Activated naive CD4-positive, alpha-beta T cell treated with anti-CD3 and anti-CD28 coated beads, Interleukin-2, amount 50 U/mL, for 72 hours (primary cell): ENCODE results near the gene SLC26A11. TPM values are rescaled to one million over a fixed set of nuclear protein-coding genes. Genes with fewer than 3 reads are reported as not detected.

ENCODE experiments used
- ATAC-seq, 2 donors: fragments of 150-1000 bp; cut with Tn5 transposase; 2 replicates each; pipeline ENCODE4 v1.10.0; 2021; ENCODE audit warnings: mild to moderate bottlenecking in 2 of 2, moderate library complexity in 2 of 2
- DNase-seq, 2 donors: peaks; one replicate each; pipeline ENCODE4 v3.0.0; 2021 to 2022; ENCODE audit warnings: low spot score in 2 of 2
- H3K27ac Mint-ChIP-seq, 2 donors: one replicate each; pipeline ENCODE4 v1.8.0; 2022; ENCODE audit warnings: mild to moderate bottlenecking in 2 of 2, mixed read lengths in 2 of 2
- H3K36me3 Mint-ChIP-seq, 2 donors: one replicate each; pipeline ENCODE4 v1.8.0; 2022; ENCODE audit warnings: mixed read lengths in 2 of 2
- H3K9me3 Mint-ChIP-seq, 2 donors: one replicate each; pipeline ENCODE4 v1.8.0; 2022; ENCODE audit warnings: mixed read lengths in 2 of 2
- total RNA-seq, 2 donors: library from RNA; stranded (reverse); gene quantifications; one replicate each; pipeline ENCODE4 v1.2.3, GENCODE V29; 2022

SLC26A11 gene
- total RNA-seq: 10 to 100 TPM in 1 of 2 donors, 1 to 10 TPM in 1; 7.5 to 13.1 TPM

DNA sequence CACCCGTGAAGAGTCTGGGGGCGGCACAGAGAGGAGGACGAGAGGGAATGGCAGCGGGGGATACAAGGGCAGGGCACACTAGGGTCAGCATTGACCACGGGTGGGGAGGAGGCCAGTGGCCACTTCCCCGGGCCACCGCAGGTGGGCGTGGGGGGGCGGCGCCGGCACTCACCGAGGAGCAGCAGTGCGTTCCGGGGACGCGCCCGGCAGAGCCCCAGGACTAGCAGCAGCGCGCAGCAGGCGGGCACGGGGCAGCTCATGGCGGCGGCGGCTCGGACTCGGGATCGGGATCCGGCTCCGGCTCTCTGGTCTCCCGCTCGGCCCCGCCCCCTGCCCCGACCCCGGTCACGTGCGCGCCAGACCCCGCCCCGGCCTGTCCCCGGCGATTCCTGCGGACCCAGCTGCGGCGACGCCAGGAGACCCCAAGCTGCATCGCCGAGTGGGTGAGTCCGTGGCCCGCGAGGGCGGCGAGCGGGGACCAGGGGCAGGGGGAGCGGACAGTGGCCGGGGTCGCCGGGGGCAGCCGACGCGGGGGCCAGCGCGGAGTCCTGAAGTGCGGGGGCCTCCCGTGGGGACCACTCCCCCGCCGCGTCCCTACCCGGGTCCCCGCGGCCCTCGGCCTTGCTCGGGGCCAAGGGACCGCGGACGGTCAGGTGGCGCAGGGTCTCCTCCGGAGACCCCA, at the start of gene SLC26A11, which contains the start of gene SGSH:
Gene SLC26A11, plus strand, starts transcription at position 374 of the 682 bp plus-strand sequence. CDS start 1,134 bp downstream, outside the sequence.
Gene SGSH, minus strand, starts transcription at position 280 of the 682 bp plus-strand sequence. Its CDS starts 20 bp downstream, at position 260.
- DNase-seq: peak; percentile 70 to 75
- peaks cover 6 to 12% of the 10 kb centered on the region in 2 donors for H3K36me3 Mint-ChIP-seq
- ATAC-seq: peak; percentile 58 to 68
- peak within 1 kb of the TSS; percentile 96 to 98 for H3K27ac Mint-ChIP-seq
- H3K9me3 Mint-ChIP-seq: no peaks in the 10 kb centered on the region

DNA sequence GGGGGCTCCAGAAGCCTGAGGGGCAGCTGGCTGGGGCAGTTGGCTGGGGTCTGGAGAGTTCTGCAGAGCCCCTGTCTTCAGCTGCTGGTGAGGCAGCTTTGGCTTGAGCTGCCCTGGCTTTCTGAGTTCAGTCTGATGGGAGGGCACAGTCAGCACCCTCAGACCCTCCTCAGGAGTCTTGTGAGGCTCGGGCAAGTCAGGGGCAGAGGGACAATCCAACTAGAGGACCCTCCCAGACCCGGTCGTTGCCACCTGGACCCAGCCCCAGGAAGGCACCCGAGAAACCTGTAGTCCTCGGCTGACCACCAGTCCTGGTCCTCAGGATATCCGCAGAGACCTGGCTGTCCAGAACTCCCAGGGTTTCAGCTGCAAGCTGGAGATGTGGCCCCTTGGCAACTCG, 48.5 kb upstream of the SLC26A11 start:
- DNase-seq (no peak), ATAC-seq (no peak)
- Mint-ChIP-seq H3K9me3 (no peaks in the 10 kb centered on the region), H3K27ac (no peak overlapping the region), H3K36me3 (no peaks in the 10 kb centered on the region)

DNA sequence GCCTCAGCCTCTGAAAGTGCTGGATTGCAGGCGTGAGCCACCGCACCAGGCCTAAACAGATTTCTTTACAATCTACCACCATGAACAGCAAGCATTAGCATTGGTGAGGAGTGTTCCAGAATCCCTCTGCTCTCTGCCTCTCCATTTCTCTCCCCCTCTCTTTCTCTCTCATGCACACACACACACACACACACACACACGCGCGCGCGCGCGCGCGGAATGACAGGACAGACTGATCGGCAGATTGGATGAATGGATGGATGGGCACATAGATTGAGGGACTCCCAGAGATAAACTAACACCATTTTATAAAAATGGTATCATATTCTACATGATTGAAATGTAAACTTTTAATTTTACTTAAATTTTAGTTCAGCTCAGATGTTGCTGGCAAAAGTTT, 47.1 kb upstream of the SLC26A11 start:
- H3K27ac Mint-ChIP-seq: no peak overlapping the region

DNA sequence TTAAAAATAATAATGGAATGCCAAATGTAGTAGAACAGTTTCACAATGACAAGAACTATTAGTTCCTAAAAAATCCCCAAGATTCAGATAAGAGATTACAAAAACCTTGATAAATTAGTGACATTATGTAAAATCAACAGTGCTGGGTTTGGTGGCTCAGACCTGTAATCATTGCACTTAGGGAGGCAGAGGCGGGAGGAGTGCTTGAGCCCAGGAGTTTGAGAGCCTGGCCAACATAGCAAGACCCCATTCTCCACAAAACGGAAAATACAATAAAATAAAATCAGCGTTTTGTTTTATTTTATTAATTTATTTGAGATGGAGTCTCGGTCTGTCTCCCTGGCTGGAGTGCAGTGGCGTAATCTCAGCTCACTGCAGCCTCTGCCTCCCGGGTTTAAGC, 46.3 kb upstream of the SLC26A11 start:
- DNase-seq: no peak
- no peaks in the 10 kb centered on the region for H3K9me3 Mint-ChIP-seq
- H3K36me3 Mint-ChIP-seq: no peaks in the 10 kb centered on the region
- no peak overlapping the region for H3K27ac Mint-ChIP-seq
- no peak for ATAC-seq

More for the DNA sequence above, 47.1 kb upstream of the SLC26A11 start:
- no peaks in the 10 kb centered on the region for H3K9me3 Mint-ChIP-seq
- no peak for DNase-seq
- no peak for ATAC-seq
- no peaks in the 10 kb centered on the region for H3K36me3 Mint-ChIP-seq

DNA sequence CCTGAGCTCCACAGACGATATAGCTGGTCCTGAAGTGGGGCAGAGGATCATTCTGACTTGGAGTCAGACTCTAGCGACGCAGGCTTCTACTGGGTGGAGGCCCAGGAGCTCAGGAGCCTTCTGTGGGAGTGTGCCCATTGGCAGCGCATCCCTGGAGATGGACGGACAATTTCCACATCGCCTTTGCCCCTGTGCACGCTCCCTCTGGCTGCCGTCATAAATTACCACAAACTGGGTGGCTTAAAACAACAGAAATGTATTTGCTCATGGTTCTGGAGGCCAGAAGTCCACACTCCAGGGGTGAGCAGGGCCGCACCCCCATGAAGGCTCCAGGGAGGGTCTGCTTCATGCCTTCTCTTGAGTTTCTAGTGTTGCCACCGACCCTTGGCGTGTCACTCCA, 43.5 kb upstream of the SLC26A11 start:
- no peaks in the 10 kb centered on the region for H3K9me3 Mint-ChIP-seq
- no peak for ATAC-seq

DNA sequence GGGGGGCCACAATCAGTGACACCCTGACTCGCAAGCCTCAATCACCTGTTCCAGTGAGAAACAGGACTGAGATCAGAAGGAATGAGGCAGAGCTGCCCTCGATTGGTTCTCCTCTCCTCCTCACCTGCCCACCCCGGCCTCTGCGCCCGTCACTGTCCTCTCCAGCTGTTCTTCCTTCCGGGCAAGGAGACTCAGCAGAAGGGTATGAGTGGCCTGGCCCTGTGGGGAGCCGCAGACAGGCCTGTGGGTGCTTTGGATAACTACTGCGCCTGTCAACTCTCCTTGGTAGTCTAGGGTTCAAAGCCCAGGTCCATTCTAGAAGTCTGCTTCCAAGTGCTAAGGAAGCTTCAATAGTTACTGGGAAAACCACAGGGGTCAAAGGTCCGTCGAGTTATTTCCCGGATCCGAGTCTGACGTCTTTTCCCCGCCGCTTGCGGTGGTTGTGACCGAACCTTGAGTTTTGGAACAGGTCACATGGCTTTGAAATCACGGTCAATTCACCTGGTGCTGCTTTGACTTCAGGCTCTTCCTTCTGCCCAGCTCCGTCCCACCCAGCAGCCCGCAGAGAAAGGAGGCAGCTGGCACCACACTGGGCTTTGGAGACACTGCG, 42.1 kb upstream of the SLC26A11 start:
- ATAC-seq: no peak

More for the DNA sequence above, 43.5 kb upstream of the SLC26A11 start:
- DNase-seq: no peak
- Mint-ChIP-seq H3K36me3 (no peaks in the 10 kb centered on the region), H3K27ac (no peak overlapping the region)

DNA sequence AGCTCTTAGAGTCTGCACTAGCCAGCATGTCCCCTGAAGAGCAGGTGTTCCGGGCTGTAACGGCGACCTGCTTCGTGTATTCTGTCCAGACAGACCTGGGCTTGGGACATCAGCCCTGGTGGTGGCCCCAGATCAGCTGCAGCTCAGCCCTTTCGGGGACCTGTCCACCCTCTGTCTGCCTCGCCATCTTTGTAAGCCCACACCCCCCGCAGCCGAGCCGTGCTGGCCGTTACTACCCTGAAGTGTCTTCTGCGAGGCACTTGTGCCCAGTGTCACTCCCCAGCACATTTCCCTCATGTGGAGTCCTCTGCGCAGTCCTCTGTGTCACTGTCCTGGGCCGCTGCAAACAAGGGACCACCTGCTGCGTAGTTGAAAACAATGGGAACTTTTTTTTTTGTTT, 40.0 kb upstream of the SLC26A11 start:
- Mint-ChIP-seq H3K36me3 (no peaks in the 10 kb centered on the region), H3K27ac (no peak overlapping the region), H3K9me3 (no peaks in the 10 kb centered on the region)
- ATAC-seq (no peak), DNase-seq (no peak)

More for the DNA sequence above, 42.1 kb upstream of the SLC26A11 start:
- no peaks in the 10 kb centered on the region for H3K36me3 Mint-ChIP-seq
- H3K27ac Mint-ChIP-seq: no peak overlapping the region
- no peaks in the 10 kb centered on the region for H3K9me3 Mint-ChIP-seq
- DNase-seq: no peak

DNA sequence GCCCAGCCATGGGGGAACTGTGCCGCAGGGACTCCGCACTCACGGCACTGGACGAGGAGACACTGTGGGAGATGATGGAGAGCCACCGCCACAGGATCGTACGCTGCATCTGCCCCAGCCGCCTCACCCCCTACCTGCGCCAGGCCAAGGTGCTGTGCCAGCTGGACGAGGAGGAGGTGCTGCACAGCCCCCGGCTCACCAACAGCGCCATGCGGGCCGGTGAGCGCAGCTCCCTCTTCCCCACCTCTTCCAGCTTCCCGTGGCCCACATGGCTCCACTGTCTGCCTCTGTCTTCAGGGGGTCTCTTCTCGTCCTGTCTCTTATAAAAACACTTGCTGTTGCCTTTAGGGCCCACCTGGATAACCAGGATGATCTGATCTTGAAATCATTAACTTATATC, 38.8 kb upstream of the SLC26A11 start:
- DNase-seq (no peak), ATAC-seq (no peak)
- no peaks in the 10 kb centered on the region for H3K9me3 Mint-ChIP-seq
- H3K36me3 Mint-ChIP-seq: no peaks in the 10 kb centered on the region
- no peak overlapping the region for H3K27ac Mint-ChIP-seq

DNA sequence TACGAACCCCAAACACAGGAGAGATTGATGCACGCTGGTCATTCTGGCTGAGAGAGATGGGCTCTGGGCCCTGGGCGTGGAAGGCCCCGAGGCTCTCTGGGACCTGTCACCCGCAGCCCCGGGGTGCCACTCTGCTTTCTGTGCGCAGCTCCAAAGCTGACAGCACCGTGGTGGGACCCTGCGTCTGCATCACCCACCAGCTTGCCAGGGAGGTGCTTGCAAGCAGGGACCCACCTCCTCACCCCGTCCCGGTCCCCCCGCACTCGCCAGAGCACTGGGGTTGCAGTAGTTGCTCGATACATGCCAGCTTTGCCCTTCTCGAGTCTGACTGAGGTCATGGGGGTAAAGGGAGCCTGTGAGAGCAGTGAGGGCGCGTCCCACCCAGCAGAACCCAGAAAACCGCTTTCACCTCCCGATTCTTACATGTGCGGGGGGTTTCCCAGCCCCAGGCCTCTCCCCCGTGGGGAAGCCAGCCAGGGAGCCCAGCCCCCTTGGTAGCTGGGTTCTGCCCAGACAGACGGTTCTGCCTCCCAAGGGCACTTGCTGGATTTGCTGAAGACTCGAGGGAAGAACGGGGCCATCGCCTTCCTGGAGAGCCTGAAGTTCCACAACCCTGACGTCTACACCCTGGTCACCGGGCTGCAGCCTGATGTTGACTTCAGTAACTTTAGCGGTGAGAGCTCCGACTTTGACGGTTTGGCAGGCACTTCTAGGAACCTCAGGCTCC, 37.9 kb upstream of the SLC26A11 start:
- ATAC-seq (no peak), DNase-seq (no peak)
- H3K36me3 Mint-ChIP-seq: no peaks in the 10 kb centered on the region
- no peaks in the 10 kb centered on the region for H3K9me3 Mint-ChIP-seq
- no peak overlapping the region for H3K27ac Mint-ChIP-seq

DNA sequence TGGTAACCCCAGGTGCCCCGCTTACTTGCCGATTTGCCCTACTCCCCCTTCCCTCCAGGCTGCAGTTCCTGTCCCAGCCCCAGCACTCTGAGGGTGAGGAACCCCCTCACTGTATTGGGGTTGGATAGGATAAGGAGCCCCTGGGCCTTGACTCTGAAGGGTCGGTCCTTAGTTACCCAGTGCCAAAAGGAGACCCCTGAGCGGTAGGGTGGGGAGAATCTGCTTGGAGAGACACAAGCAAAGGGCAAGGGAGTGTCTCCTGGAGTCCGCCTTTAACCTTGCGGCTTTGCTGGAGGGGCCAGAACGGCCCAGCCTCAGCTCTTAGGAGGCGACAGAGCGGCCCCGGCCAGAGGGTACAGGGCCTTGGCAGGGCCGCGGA, 37.4 kb upstream of the SLC26A11 start:
- no peak for DNase-seq
- Mint-ChIP-seq H3K27ac (no peak overlapping the region), H3K36me3 (no peaks in the 10 kb centered on the region), H3K9me3 (no peaks in the 10 kb centered on the region)
- no peak for ATAC-seq

DNA sequence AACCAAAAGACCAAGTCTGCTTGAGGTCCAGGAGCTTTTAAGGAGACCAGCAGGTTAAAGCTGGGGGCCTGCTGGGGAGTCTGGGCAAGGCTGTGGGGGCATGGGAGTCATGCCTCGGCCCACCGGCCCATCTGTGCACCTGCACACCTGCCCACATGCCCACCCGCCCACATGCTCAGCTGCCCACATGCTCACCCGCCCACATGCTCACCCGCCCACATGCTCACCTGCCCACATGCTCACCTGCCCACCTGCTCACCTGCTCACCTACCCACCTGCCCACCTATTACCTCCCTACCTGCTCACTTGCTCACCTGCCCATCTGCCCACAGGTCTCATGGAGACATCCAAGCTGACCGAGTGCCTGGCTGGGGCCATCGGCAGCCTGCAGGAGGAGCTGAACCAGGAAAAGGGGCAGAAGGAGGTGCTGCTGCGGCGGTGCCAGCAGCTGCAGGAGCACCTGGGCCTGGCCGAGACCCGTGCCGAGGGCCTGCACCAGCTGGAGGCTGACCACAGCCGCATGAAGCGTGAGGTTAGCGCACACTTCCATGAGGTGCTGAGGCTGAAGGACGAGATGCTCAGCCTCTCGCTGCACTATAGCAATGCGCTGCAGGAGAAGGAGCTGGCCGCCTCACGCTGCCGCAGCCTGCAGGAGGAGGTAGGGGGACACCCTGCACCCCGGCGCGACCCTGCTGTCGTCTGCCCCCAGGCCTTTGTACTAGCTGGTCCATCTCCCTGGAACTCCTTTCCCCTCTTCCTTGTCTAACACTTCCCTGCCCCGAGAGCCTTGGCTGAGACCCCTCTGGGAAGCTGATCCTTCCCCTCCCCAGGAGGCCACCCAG, 36.4 kb upstream of the SLC26A11 start:
- H3K27ac Mint-ChIP-seq: no peak overlapping the region
- no peaks in the 10 kb centered on the region for H3K36me3 Mint-ChIP-seq
- H3K9me3 Mint-ChIP-seq: no peaks in the 10 kb centered on the region
- ATAC-seq (no peak), DNase-seq (no peak)

DNA sequence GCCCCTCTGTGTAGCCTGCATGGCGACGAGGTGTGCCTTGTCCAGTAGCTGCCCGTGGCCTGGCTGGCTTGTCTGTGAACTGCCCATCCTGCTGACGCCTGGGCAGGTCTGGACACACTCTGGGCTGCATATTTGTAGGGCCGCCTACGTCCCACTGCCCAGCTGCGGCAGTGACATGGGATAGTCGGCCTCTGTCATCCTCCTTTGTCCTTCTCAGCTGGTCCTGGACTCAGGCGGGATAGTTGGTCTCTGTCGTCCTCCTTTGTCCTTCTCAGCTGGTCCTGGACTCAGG, 35.9 kb upstream of the SLC26A11 start:
- Mint-ChIP-seq H3K9me3 (no peaks in the 10 kb centered on the region), H3K27ac (no peak overlapping the region), H3K36me3 (no peaks in the 10 kb centered on the region)
- DNase-seq: no peak
- ATAC-seq: no peak

DNA sequence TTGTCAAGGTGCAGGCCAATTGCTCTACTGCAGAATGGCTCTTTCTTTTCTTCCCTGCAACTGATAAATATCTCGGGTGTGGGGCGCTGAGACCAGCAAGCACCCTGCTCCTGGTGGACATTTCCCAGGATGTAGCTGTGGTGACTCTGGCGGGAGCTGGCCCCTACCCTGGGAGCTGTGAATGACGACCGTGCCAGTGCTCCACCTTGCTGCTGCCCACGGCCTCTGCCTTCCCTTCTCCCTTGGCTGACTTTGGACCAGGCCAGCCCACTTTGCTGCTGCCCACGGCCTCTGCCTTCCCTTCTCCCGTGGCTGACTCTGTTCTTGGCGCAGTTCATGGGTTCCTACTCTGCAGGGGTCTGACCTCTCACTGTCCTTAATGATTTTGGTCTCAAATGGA, 34.3 kb upstream of the SLC26A11 start:
- Mint-ChIP-seq H3K27ac (no peak overlapping the region), H3K36me3 (no peaks in the 10 kb centered on the region), H3K9me3 (no peaks in the 10 kb centered on the region)
- DNase-seq (no peak), ATAC-seq (no peak)

DNA sequence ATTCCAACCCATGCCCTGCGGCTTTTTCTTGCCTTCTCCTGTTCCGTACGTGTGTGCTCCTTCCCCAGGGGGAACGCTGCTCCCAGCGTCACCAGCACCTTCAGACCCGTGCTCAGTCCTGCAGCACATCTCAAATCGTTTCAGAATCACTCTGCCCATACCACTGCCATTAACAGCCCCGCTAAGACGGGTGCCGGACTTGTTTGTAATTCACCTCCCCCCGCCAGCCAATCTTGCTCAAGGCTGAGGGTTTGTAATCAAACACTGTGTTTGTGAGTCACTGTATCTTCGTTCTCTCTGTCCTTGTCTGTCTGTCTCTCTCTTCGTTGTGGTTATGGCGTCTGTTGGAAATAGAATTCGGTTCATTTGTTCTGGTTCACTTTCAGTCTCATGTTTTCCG, 33.1 kb upstream of the SLC26A11 start:
- no peak overlapping the region for H3K27ac Mint-ChIP-seq
- ATAC-seq (no peak), DNase-seq (no peak)
- H3K36me3 Mint-ChIP-seq: no peaks in the 10 kb centered on the region
- H3K9me3 Mint-ChIP-seq: no peaks in the 10 kb centered on the region

DNA sequence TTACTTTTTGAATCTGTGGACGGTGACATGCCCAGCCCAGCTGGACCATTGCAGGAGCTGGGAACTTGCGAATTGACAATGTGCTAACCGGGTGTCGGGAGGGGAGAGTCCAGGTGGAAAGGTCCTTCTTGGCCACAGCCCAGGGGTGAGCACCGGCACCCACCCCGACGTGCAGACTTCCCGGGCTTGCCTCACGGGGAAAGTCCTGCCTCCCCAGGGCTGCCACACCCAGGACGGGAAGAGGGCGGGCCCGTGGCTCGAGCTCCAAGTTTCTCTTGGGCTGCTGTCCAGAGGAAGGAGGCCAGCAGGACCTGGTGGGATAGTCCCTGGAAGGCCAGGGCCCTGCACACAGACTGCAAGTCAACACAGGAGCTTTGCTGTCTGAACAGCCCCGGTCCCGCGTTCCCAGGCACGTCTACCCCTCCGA, 32.7 kb upstream of the SLC26A11 start:
- no peak for ATAC-seq
- Mint-ChIP-seq H3K9me3 (no peaks in the 10 kb centered on the region), H3K36me3 (no peaks in the 10 kb centered on the region), H3K27ac (no peak overlapping the region)
- DNase-seq: no peak

DNA sequence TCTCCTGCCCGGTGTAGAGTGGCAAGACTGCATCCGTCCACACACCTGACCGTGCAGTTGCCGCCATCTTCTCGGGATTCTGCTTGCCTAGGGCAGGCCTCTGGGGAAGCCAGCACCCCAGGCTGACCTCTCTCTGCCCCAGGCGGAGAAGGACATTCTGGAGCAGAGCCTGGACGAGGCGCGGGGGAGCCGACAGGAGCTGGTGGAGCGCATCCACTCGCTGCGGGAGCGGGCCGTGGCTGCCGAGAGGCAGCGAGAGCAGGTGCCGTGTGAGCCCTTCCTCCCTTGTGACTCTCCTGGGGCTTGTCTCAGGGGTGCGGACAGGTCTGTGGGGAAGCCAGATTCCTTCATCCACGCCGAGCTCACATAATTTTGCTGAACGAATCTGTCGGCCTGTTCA, 30.6 kb upstream of the SLC26A11 start:
- no peak for DNase-seq
- H3K9me3 Mint-ChIP-seq: no peaks in the 10 kb centered on the region
- ATAC-seq: no peak
- no peak overlapping the region for H3K27ac Mint-ChIP-seq
- H3K36me3 Mint-ChIP-seq: no peaks in the 10 kb centered on the region

DNA sequence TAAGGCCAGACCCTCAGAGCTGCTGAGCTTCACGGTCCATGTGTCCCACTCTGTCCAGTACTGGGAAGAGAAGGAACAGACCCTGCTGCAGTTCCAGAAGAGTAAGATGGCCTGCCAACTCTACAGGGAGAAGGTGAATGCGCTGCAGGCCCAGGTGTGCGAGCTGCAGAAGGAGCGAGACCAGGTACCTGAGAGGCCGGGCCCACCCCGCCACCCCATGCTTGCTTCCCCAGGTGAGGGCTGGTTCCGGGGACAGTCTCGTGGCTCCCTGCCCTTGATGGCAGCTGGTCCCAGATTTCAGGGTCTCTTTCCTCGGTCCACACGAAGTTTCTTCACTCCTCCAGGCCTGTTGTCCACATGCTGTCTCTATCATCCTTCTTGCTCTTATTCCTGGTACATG, 29.5 kb upstream of the SLC26A11 start:
- no peak for DNase-seq
- ATAC-seq: no peak
- no peak overlapping the region for H3K27ac Mint-ChIP-seq
- no peaks in the 10 kb centered on the region for H3K9me3 Mint-ChIP-seq
- no peaks in the 10 kb centered on the region for H3K36me3 Mint-ChIP-seq
